ENCODE results near the gene PLEKHJ1.

DNA sequence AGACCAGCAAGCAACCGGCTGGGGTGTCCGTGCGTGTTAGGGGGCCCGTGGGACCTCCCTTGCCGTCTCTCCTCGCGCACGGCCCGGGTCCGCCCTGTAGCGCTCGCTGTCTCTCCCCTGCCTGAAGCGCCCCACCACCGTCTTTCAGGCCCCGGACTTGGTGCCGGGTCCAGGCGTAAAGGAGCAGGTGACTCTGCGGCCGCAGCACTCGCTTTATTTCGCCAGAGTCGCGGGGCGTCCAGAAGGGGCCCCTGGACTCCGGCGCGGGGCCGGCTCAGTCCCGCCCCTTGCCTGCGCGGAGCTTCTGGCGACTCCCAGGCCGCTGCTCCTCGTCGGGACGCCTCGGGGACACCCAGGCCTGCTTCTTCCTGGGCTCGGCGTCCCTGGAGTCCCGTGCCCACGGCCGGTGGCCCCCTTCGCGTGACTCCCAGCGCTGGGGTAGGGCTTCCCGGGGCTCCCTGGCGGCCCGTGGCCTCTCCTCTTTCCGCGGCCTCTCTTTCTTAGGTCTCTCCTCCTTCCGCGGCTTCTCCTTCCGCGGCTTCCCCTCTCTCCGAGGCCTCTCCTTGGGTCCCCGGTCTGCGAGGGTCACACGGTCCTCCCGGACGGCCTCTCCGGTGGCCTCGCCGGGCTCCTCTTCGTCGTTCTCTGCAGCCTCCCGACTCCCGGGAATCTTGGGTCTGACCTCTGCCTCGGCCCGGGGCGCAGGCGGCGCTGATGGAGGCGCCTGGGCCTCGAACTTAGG lies 16.1 kb upstream of the PLEKHJ1 start:
- TF ChIP-seq CTCF (IDR thresholded peaks at IDR 0.05) (no peak), POLR2A (IDR thresholded peaks at IDR 0.05) (no peak)
